WTC11 (cell line): Measurements from ENCODE around the gene GFOD1.

Source experiments
- ELF4 ChIP-seq: sonication (generic); formaldehyde crosslinking; IDR thresholded peaks from 2 replicates; pipeline ENCODE4 v1.8.1; 2022; ENCODE audit warnings: low read depth, mild to moderate bottlenecking, moderate library complexity, missing genetic modification reagents
- TF ChIP-seq, protein P1 (sequence below): sonication (generic); formaldehyde crosslinking; IDR thresholded peaks from 2 replicates; pipeline ENCODE4 v1.8.1; 2023; ENCODE audit warnings: mild to moderate bottlenecking, missing genetic modification reagents, moderate library complexity
- TF ChIP-seq, protein P2 (sequence below): sonication (generic); formaldehyde crosslinking; IDR thresholded peaks from 2 replicates; pipeline ENCODE4 v1.8.1; 2023; ENCODE audit warnings: mild to moderate bottlenecking, missing genetic modification reagents

DNA sequence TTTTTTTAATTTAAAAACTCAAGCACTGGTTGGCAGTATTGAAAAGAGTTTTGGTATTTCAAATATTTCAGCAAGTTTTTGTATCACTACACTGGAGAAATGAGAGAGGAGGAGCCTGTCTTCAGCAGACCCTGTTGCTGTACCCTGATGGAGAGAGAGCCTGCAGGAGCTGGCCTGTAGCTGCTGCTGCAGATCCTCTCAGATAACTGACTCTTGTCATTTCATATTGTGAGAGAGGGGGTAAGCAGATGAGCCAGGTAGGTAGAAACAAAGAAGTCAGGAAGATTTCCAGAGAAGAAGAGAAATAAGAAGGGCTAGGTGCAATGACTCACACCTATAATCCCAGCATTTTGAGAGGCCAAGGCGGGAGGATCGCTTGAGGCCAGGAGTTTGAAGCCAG, 94.9 kb downstream of the GFOD1 start:
- TF ChIP-seq, protein P1, sequence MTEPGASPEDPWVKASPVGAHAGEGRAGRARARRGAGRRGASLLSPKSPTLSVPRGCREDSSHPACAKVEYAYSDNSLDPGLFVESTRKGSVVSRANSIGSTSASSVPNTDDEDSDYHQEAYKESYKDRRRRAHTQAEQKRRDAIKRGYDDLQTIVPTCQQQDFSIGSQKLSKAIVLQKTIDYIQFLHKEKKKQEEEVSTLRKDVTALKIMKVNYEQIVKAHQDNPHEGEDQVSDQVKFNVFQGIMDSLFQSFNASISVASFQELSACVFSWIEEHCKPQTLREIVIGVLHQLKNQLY (CRISPR knock-in tag): no peak
- TF ChIP-seq ELF4 (CRISPR knock-in tag): no peak
- TF ChIP-seq, protein P2, sequence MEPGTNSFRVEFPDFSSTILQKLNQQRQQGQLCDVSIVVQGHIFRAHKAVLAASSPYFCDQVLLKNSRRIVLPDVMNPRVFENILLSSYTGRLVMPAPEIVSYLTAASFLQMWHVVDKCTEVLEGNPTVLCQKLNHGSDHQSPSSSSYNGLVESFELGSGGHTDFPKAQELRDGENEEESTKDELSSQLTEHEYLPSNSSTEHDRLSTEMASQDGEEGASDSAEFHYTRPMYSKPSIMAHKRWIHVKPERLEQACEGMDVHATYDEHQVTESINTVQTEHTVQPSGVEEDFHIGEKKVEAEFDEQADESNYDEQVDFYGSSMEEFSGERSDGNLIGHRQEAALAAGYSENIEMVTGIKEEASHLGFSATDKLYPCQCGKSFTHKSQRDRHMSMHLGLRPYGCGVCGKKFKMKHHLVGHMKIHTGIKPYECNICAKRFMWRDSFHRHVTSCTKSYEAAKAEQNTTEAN (CRISPR knock-in tag): no peak
